HG03439 (cell line): ENCODE measurements around the gene EHHADH.

Experiments
- ATAC-seq: cut with Tn5 transposase; IDR thresholded peaks from one replicate; pipeline ENCODE4 v1.9.1; 2021; ENCODE audit warnings: mild to moderate bottlenecking, moderate library complexity; ENCODE audit not compliant: unreplicated experiment

EHHADH gene

GRCh38 chr3:185199671-185200070, 54.2 kb downstream of the EHHADH start:
- no peak for ATAC-seq

GRCh38 chr3:185199206-185199605, 54.6 kb downstream of the EHHADH start:
- ATAC-seq = no peak

GRCh38 chr3:185197068-185197467, 56.8 kb downstream of the EHHADH start:
- no peak for ATAC-seq

GRCh38 chr3:185195652-185196051, 58.2 kb downstream of the EHHADH start:
- ATAC-seq = no peak

- no peak for ATAC-seq
These were observed 65.0 kb downstream of the EHHADH start for GRCh38 chr3:185188816-185189215.

- ATAC-seq = no peak
These were observed 66.5 kb downstream of the EHHADH start for GRCh38 chr3:185187391-185187790.

GRCh38 chr3:185176750-185177359, 77.0 kb downstream of the EHHADH start:
- no peak for ATAC-seq

GRCh38 chr3:185175370-185175987, 78.4 kb downstream of the EHHADH start:
- ATAC-seq = no peak

- ATAC-seq = no peak
These were observed 81.5 kb downstream of the EHHADH start for GRCh38 chr3:185172086-185173049.

- ATAC-seq = no peak
These were observed 89.2 kb downstream of the EHHADH start for GRCh38 chr3:185164428-185165217.

GRCh38 chr3:185162634-185163033, 91.2 kb downstream of the EHHADH start:
- ATAC-seq = no peak

- no peak for ATAC-seq
These were observed 92.1 kb downstream of the EHHADH start for GRCh38 chr3:185161761-185162160.

GRCh38 chr3:185157347-185157746, 96.5 kb downstream of the EHHADH start:
- ATAC-seq = no peak

GRCh38 chr3:185155678-185156077, 98.2 kb downstream of the EHHADH start:
- ATAC-seq = no peak

GRCh38 chr3:185153861-185154629, 99.8 kb downstream of the EHHADH start:
- no peak for ATAC-seq

- ATAC-seq = no peak
These were observed 100.6 kb downstream of the EHHADH start for GRCh38 chr3:185153171-185153771.

GRCh38 chr3:185152410-185153170, 101.3 kb downstream of the EHHADH start, which contains the start of gene C3orf70:
Gene C3orf70, minus strand, starts transcription at chr3:185153060. Its CDS starts 237 bp downstream, at chr3:185152823.
- no peak for ATAC-seq

GRCh38 chr3:185151964-185152409, 101.9 kb downstream of the EHHADH start:
- no peak for ATAC-seq
